GM18502 (cell line): ENCODE measurements around the gene NR3C1.
A peak's percentile ranks its signal among the peaks of the same experiment; 100 is the strongest.

Experiments used
- ATAC-seq: cut with Tn5 transposase; IDR thresholded peaks from one replicate; pipeline ENCODE4 v1.9.1; 2021; ENCODE audit warnings: mild to moderate bottlenecking; ENCODE audit not compliant: unreplicated experiment, poor library complexity

Gene NR3C1

GRCh38 chr5:143275512-143276363 is 127.7 kb downstream of the NR3C1 start:
- no peak for ATAC-seq

- ATAC-seq: no peak
Observed at GRCh38 chr5:143274952-143275351, 128.5 kb downstream of the NR3C1 start.

- ATAC-seq: no peak
Observed at GRCh38 chr5:143271431-143271830, 132.1 kb downstream of the NR3C1 start.

- no peak for ATAC-seq
Observed at GRCh38 chr5:143268388-143268787, 135.1 kb downstream of the NR3C1 start.

- ATAC-seq: no peak
Observed at GRCh38 chr5:143267186-143267585, 136.3 kb downstream of the NR3C1 start.

GRCh38 chr5:143265995-143266394 is 137.5 kb downstream of the NR3C1 start:
- ATAC-seq: no peak

GRCh38 chr5:143263272-143263810 is 140.1 kb downstream of the NR3C1 start:
- no peak for ATAC-seq

- peak; percentile 82 for ATAC-seq
Observed at GRCh38 chr5:143262393-143263174, 140.9 kb downstream of the NR3C1 start.

- no peak for ATAC-seq
Observed at GRCh38 chr5:143261748-143262392, 141.6 kb downstream of the NR3C1 start.

GRCh38 chr5:143259254-143259605 is 144.3 kb downstream of the NR3C1 start:
- no peak for ATAC-seq

- ATAC-seq: no peak
Observed at GRCh38 chr5:143258559-143259253, 144.8 kb downstream of the NR3C1 start.

GRCh38 chr5:143254819-143255218 is 148.7 kb downstream of the NR3C1 start:
- no peak for ATAC-seq

- ATAC-seq: peak; percentile 20
Observed at GRCh38 chr5:143251946-143252345, 151.5 kb downstream of the NR3C1 start.

- peak; percentile 71 for ATAC-seq
Observed at GRCh38 chr5:143251190-143251589, 152.3 kb downstream of the NR3C1 start.

- ATAC-seq: no peak
Observed at GRCh38 chr5:143249851-143250250, 153.6 kb downstream of the NR3C1 start.

GRCh38 chr5:143248822-143249579 is 154.5 kb downstream of the NR3C1 start:
- no peak for ATAC-seq

GRCh38 chr5:143248391-143248790 is 155.1 kb downstream of the NR3C1 start:
- ATAC-seq: no peak

- ATAC-seq: no peak
Observed at GRCh38 chr5:143247134-143247815, 156.2 kb downstream of the NR3C1 start.
